ENCODE measurements around the gene SPATS2. TPM values are rescaled to one million over a fixed set of nuclear protein-coding genes. Genes with fewer than 3 reads are reported as not detected.

The SPATS2 gene
- total RNA-seq, 1 experiment from 2014 or later: 43.1 TPM

- CTCF ChIA-PET: interaction anchor here (0.6 kb wide), 1 partner anchor 52 kb away, joined by 3 read pairs; no protein-coding TSS in a partner anchor
- DNase-seq: no peak
- POLR2A ChIA-PET: interaction anchor here (0.6 kb wide), 1 partner anchor 20 kb away, joined by 4 read pairs; no protein-coding TSS in a partner anchor
Measured at GRCh38 chr12:49440035-49440434, 72.8 kb downstream of the SPATS2 start.

DNA sequence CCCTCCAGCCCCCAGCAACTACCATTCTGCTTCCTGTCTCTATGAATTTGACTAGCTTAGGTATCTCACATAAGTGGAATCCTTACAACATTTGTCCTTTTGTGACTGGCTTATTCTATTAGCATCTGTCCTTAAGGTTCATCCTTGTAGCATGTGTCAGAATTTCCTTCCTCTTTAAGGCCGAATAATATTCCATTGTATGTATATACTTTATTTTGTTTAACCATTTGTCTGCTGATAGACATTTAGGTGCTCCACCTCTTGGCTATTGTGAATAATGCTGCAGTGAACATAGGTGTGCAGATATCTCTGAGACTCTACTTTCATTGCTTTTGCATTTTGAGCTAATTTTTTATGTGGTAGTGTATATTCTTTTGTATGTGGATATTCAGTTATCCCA lies 75.7 kb downstream of the SPATS2 start:
- DNase-seq: no peak
- ChIA-PET POLR2A (no interaction called here), CTCF (interaction anchor here (0.8 to 1.2 kb wide), 2 partner anchors 76 to 96 kb away, joined by 3 to 4 read pairs; partner anchors contain the start of genes DNAJC22 and SPATS2)
- no peak overlapping the region for H3K4me3 ChIP-seq (ENCODE audit: low read depth, low read length)
- Mint-ChIP-seq H3K27ac (ENCODE audit: unreplicated experiment) (no peak overlapping the region), H3K27me3 (ENCODE audit: insufficient read depth, unreplicated experiment) (no peaks in the 10 kb centered on the region), H3K4me3 (ENCODE audit: unreplicated experiment) (no peak overlapping the region), H3K4me1 (ENCODE audit: low read depth, unreplicated experiment) (peaks cover 12% of the 10 kb centered on the region), H3K9me3 (ENCODE audit: unreplicated experiment) (no peaks in the 10 kb centered on the region), H3K36me3 (ENCODE audit: insufficient read depth, unreplicated experiment) (peaks cover 17% of the 10 kb centered on the region)
- H3K27me3 ChIP-seq (replicated peaks; ENCODE audit: control insufficient read depth, insufficient read depth, low read length): no peaks in the 10 kb centered on the region
- no peaks in the 10 kb centered on the region for H3K9me3 ChIP-seq
- TF ChIP-seq CTCF (IDR thresholded peaks at IDR 0.05; ENCODE audit: insufficient read depth in 1 of 2, low read depth in 1 of 2, low read length in 1 of 2, severe bottlenecking in 1 of 2, unreplicated experiment in 1 of 2): no peak
- H3K36me3 ChIP-seq (ENCODE audit: control insufficient read depth, insufficient read depth, low read length): no peaks in the 10 kb centered on the region; the same call in 1 of the 2 replicates
- no peaks in the 10 kb centered on the region for H3K4me1 ChIP-seq
- no TSS peak for BruUV-seq (replicated peaks)
- intact Hi-C loops (cut with micrococcal nuclease; ENCODE audit: unreplicated experiment): no loop called here

More at GRCh38 chr12:49440035-49440434, 72.8 kb downstream of the SPATS2 start:
- TF ChIP-seq CTCF (IDR thresholded peaks at IDR 0.05; ENCODE audit: insufficient read depth in 1 of 2, low read depth in 1 of 2, low read length in 1 of 2, severe bottlenecking in 1 of 2, unreplicated experiment in 1 of 2): no peak
- intact Hi-C loops (cut with micrococcal nuclease; ENCODE audit: unreplicated experiment): no loop called here
- H3K4me1 ChIP-seq: no peaks in the 10 kb centered on the region
- Mint-ChIP-seq H3K4me3 (ENCODE audit: unreplicated experiment) (no peak overlapping the region), H3K9me3 (ENCODE audit: unreplicated experiment) (no peaks in the 10 kb centered on the region), H3K36me3 (ENCODE audit: insufficient read depth, unreplicated experiment) (peaks cover 10% of the 10 kb centered on the region), H3K4me1 (ENCODE audit: low read depth, unreplicated experiment) (peaks cover 12% of the 10 kb centered on the region), H3K27me3 (ENCODE audit: insufficient read depth, unreplicated experiment) (no peaks in the 10 kb centered on the region), H3K27ac (ENCODE audit: unreplicated experiment) (no peak overlapping the region)
- no TSS peak for BruUV-seq (replicated peaks)
- H3K9me3 ChIP-seq: no peaks in the 10 kb centered on the region
- H3K27me3 ChIP-seq (replicated peaks; ENCODE audit: control insufficient read depth, insufficient read depth, low read length): no peaks in the 10 kb centered on the region
- no peak overlapping the region for H3K4me3 ChIP-seq (ENCODE audit: low read depth, low read length)
- no peaks in the 10 kb centered on the region for H3K36me3 ChIP-seq (ENCODE audit: control insufficient read depth, insufficient read depth, low read length)

GRCh38 chr12:49446571-49446970 lies 79.3 kb downstream of the SPATS2 start:
- DNase-seq: no peak
- H3K27ac Mint-ChIP-seq (ENCODE audit: unreplicated experiment): no peak overlapping the region
- no peaks in the 10 kb centered on the region for H3K4me1 ChIP-seq
- ChIA-PET CTCF (no interaction called here), POLR2A (no interaction called here)
- H3K4me3 Mint-ChIP-seq (ENCODE audit: unreplicated experiment): no peak overlapping the region
- no peaks in the 10 kb centered on the region for H3K9me3 ChIP-seq
- H3K27me3 ChIP-seq (replicated peaks; ENCODE audit: control insufficient read depth, insufficient read depth, low read length): no peaks in the 10 kb centered on the region
- no peak overlapping the region for H3K4me3 ChIP-seq (ENCODE audit: low read depth, low read length)
- no peaks in the 10 kb centered on the region for H3K27me3 Mint-ChIP-seq (ENCODE audit: insufficient read depth, unreplicated experiment)
- no TSS peak for BruUV-seq (replicated peaks)
- no peaks in the 10 kb centered on the region; the same call in 1 of the 2 replicates for H3K36me3 ChIP-seq (ENCODE audit: control insufficient read depth, insufficient read depth, low read length)
- H3K9me3 Mint-ChIP-seq (ENCODE audit: unreplicated experiment): no peaks in the 10 kb centered on the region
- intact Hi-C loops (cut with micrococcal nuclease; ENCODE audit: unreplicated experiment): no loop called here
- peaks cover 17% of the 10 kb centered on the region for H3K36me3 Mint-ChIP-seq (ENCODE audit: insufficient read depth, unreplicated experiment)
- no peak for TF ChIP-seq CTCF (IDR thresholded peaks at IDR 0.05; ENCODE audit: insufficient read depth in 1 of 2, low read depth in 1 of 2, low read length in 1 of 2, severe bottlenecking in 1 of 2, unreplicated experiment in 1 of 2)
- H3K4me1 Mint-ChIP-seq (ENCODE audit: low read depth, unreplicated experiment): no peaks in the 10 kb centered on the region
